GM18519 (cell line): ENCODE data around the gene TSHZ2.
"Not testable (repeated sequence)": the region's sequence is repeated elsewhere in the genome, so short reads cannot be mapped to it uniquely, and the experiment has no call there.

ENCODE experiments used
- ATAC-seq: cut with Tn5 transposase; IDR thresholded peaks from one replicate; pipeline ENCODE4 v1.9.1; 2021; ENCODE audit warnings: mild to moderate bottlenecking, moderate library complexity; ENCODE audit not compliant: unreplicated experiment, low FRiP score

TSHZ2 gene

GRCh38 chr20:53359425-53359824 lies 387.3 kb downstream of the TSHZ2 start:
- no peak for ATAC-seq

GRCh38 chr20:53360852-53361251 lies 388.7 kb downstream of the TSHZ2 start:
- no peak for ATAC-seq

GRCh38 chr20:53362736-53363135 lies 390.6 kb downstream of the TSHZ2 start:
- no peak for ATAC-seq

- ATAC-seq: no peak
Measured at GRCh38 chr20:53364646-53365045, 392.5 kb downstream of the TSHZ2 start.

GRCh38 chr20:53365076-53365475 lies 392.9 kb downstream of the TSHZ2 start:
- no peak for ATAC-seq

GRCh38 chr20:53365539-53366075 lies 393.4 kb downstream of the TSHZ2 start:
- no peak for ATAC-seq

GRCh38 chr20:53366928-53367327 lies 394.8 kb downstream of the TSHZ2 start:
- not testable (repeated sequence) for ATAC-seq

- no peak for ATAC-seq
Measured at GRCh38 chr20:53369871-53370270, 397.7 kb downstream of the TSHZ2 start.

- no peak for ATAC-seq
Measured at GRCh38 chr20:53370345-53370961, 398.3 kb downstream of the TSHZ2 start.

- no peak for ATAC-seq
Measured at GRCh38 chr20:53371216-53371615, 399.1 kb downstream of the TSHZ2 start.

GRCh38 chr20:53376021-53376420 lies 403.9 kb downstream of the TSHZ2 start:
- ATAC-seq: no peak

- no peak for ATAC-seq
Measured at GRCh38 chr20:53379014-53379832, 407.1 kb downstream of the TSHZ2 start.

- no peak for ATAC-seq
Measured at GRCh38 chr20:53379833-53380120, 407.6 kb downstream of the TSHZ2 start.

- ATAC-seq: no peak
Measured at GRCh38 chr20:53381568-53382262, 409.6 kb downstream of the TSHZ2 start.

GRCh38 chr20:53382263-53382844 lies 410.2 kb downstream of the TSHZ2 start:
- no peak for ATAC-seq

- no peak for ATAC-seq
Measured at GRCh38 chr20:53383916-53384315, 411.8 kb downstream of the TSHZ2 start.

- no peak for ATAC-seq
Measured at GRCh38 chr20:53384392-53384791, 412.2 kb downstream of the TSHZ2 start.

- no peak for ATAC-seq
Measured at GRCh38 chr20:53385941-53386767, 414.0 kb downstream of the TSHZ2 start.

GRCh38 chr20:53387983-53388675 lies 416.0 kb downstream of the TSHZ2 start:
- no peak for ATAC-seq
